Upper lobe of left lung (tissue), 6 donors: Measurements from ENCODE around the gene GSTO2. TPM values are rescaled to one million over a fixed set of nuclear protein-coding genes. Genes with fewer than 3 reads are reported as not detected.
A peak's percentile ranks its signal among the peaks of the same experiment; 100 is the strongest.

Experiments used
- ATAC-seq, 2 donors: fragments of 200-7000 bp; cut with Tn5 transposase; one replicate each; pipeline ENCODE4 v1.9.1; 2022; ENCODE audit warnings: mild to moderate bottlenecking in 2 of 2, moderate library complexity in 2 of 2; ENCODE audit not compliant: low FRiP score in 2 of 2
- DNase-seq, 2 donors: peaks; one replicate each; pipeline ENCODE4 v3.0.0-alpha.2; 2019 to 2020
- H3K27ac ChIP-seq, 4 donors: fragments of 200-600 bp; sonication (generic); one replicate each; pipeline ENCODE4 v1.5.1; 2016 to 2019
- H3K27me3 ChIP-seq, 4 donors: fragments of 200-600 bp; sonication (generic); one replicate each; pipeline ENCODE4 v1.5.1; 2017 to 2019
- H3K36me3 ChIP-seq, 4 donors: fragments of 200-600 bp; sonication (generic); one replicate each; pipeline ENCODE4 v1.5.1; 2016 to 2019
- H3K4me1 ChIP-seq, 4 donors: fragments of 200-600 bp; sonication (generic); one replicate each; pipeline ENCODE4 v1.5.1; 2018 to 2019
- H3K4me3 ChIP-seq, 4 donors: fragments of 200-600 bp; sonication (generic); one replicate each; pipeline ENCODE4 v1.5.1; 2017 to 2019; ENCODE audit warnings: mild to moderate bottlenecking in 2 of 4, moderate library complexity in 1 of 4
- H3K9me3 ChIP-seq, 4 donors: fragments of 200-600 bp; sonication (generic); one replicate each; pipeline ENCODE4 v1.5.1; 2018 to 2019
- EP300 ChIP-seq, 4 donors: sonication (generic); formaldehyde crosslinking; IDR thresholded peaks; one replicate each; pipeline ENCODE4 v1.5.1; 2017; ENCODE audit warnings: antibody characterized with exemption in 4 of 4, control low read depth in 2 of 4
- POLR2A ChIP-seq, 4 donors: fragments of 450-650 bp; IDR thresholded peaks; one replicate each; pipeline ENCODE4 v1.5.1; 2016 to 2017; ENCODE audit warnings: antibody characterized with exemption in 4 of 4, mild to moderate bottlenecking in 2 of 4
- POLR2AphosphoS5 ChIP-seq, 2 donors: sonication (generic); formaldehyde crosslinking; IDR thresholded peaks; one replicate each; pipeline ENCODE4 v1.5.1; 2017; ENCODE audit warnings: antibody characterized with exemption in 2 of 2
- whole genome bisulfite sequencing, 2 donors: methylation state at CpG; one replicate each; pipeline ENCODE4 v1.1.5; 2017 to 2018; 5-methylcytosine and 5-hydroxymethylcytosine counted together
- total RNA-seq, 6 donors: library from RNA; depleted of rRNA in 4 of 6; stranded (reverse); fragments of >200 nt in 4 of 6; gene quantifications; one replicate each; pipeline versions ENCODE4 v1.1.0 to v1.2.1, GENCODE V29; 2016 to 2021
- TF ChIP-seq, protein P1 (sequence below), 6 experiments: fragments of 450-650 bp in 4 of 6; fragments of 200-600 bp in 2 of 6; sonication (generic) in 2 of 6; IDR thresholded peaks; one replicate each; pipeline ENCODE4 v1.5.1; 2016 to 2019; ENCODE audit warnings: antibody characterized with exemption in 6 of 6
- donor health status: DM: no; HTN: no; CAD: no; lungs with moderate emphysema.
- donor health status: DM: no; HTN: yes; CAD: no; lungs with severe emphysema.

GSTO2 gene
- total RNA-seq, 6 donors from 2014 or later = 2.8 to 11.2 (median 7.8) TPM

DNA sequence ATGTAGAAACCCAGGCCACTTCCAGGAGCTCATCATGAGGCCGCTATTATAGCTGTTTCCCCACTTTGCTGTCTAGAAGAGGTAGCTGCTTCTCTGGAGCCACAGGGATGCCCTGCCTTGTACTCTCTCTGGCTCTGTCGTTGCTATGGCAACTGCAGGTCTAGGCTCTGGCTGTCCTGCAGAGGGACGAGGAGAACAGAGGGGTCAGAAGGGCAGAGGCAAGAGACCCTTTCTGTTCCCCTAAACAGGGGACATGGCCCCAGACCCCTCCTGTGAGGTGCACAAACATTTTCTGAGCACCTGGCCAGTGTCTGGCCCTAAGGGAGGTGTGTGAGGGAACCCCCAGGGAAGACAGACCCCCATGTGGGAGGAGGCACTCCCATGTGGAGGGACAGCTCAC is 37.9 kb downstream of the GSTO2 start:
- no peak overlapping the region for H3K4me3 ChIP-seq
- no peaks in the 10 kb centered on the region for H3K9me3 ChIP-seq
- H3K36me3 ChIP-seq = peaks cover 0 to 35% (median 5%) of the 10 kb centered on the region in 4 donors
- peaks cover 13 to 44% (median 28%) of the 10 kb centered on the region in 4 donors for H3K4me1 ChIP-seq
- no peak for TF ChIP-seq EP300 (IDR thresholded peaks at IDR 0.05)
- TF ChIP-seq, protein P1, sequence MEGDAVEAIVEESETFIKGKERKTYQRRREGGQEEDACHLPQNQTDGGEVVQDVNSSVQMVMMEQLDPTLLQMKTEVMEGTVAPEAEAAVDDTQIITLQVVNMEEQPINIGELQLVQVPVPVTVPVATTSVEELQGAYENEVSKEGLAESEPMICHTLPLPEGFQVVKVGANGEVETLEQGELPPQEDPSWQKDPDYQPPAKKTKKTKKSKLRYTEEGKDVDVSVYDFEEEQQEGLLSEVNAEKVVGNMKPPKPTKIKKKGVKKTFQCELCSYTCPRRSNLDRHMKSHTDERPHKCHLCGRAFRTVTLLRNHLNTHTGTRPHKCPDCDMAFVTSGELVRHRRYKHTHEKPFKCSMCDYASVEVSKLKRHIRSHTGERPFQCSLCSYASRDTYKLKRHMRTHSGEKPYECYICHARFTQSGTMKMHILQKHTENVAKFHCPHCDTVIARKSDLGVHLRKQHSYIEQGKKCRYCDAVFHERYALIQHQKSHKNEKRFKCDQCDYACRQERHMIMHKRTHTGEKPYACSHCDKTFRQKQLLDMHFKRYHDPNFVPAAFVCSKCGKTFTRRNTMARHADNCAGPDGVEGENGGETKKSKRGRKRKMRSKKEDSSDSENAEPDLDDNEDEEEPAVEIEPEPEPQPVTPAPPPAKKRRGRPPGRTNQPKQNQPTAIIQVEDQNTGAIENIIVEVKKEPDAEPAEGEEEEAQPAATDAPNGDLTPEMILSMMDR (IDR thresholded peaks at IDR 0.05) = no peak
- TF ChIP-seq POLR2A (IDR thresholded peaks at IDR 0.05) = no peak
- no peak for TF ChIP-seq POLR2AphosphoS5 (IDR thresholded peaks at IDR 0.05)
- ATAC-seq (no peak), DNase-seq (no peak)
- WGBS, 2 donors = 73 to 76% methylated on average over 3 of the region's 3 CpGs
- H3K27ac ChIP-seq = peak overlapping the region in 1 of 4 donors; percentile 5
- H3K27me3 ChIP-seq = no peaks in the 10 kb centered on the region

DNA sequence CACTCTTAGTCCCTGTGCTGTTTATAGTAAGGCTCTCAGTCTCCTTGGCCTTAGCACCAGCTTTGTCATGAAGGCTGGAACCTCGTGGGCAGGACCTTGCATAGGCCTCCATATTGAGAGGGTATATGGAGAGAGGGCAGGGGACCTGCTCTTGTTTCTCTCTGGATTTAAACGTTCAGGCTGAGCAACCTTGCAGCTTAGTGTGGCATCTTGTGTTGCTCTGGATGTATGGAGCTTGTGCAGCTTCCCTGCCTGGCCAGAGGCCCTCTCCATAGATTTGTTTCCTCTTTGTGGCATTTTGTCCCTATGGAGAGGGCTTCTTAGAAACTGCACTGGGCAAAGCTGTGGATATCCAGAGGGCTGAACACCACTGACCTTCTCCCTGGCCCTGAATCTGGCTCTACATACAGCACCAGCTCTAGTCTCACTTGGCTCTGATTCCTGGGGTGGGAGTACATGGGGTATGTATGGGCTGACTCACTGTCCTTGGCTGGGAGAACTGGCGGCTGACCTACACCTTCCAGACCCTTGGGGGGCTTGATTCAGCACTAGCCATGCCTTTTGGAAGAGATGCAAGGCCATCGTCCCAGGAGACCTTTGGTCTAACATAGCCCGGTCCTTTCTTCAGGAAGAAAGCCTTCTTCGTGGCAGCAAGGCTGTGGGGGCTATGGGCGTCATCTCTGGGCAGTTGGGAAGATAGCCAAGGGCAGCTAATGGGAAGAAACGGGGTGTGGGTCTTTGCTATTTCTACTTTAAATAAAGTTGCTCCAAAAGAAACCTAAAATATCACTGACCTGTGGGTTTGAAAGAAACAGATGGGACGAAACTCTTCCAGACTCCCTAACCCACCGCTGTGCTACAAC is 38.8 kb downstream of the GSTO2 start:
- TF ChIP-seq EP300 (IDR thresholded peaks at IDR 0.05) (no peak), POLR2A (IDR thresholded peaks at IDR 0.05) (no peak), POLR2AphosphoS5 (IDR thresholded peaks at IDR 0.05) (no peak)
- TF ChIP-seq, protein P1 (IDR thresholded peaks at IDR 0.05) = no peak
- ATAC-seq (peak in 1 of 2 donors; percentile 20), DNase-seq (no peak)
- no peak overlapping the region for H3K4me3 ChIP-seq
- 73 to 77% methylated on average over 10 of the region's 10 CpGs for WGBS, 2 donors
- peaks cover 13 to 51% (median 35%) of the 10 kb centered on the region in 4 donors for H3K4me1 ChIP-seq
- peak overlapping the region in 2 of 4 donors; percentile 5 to 67 for H3K27ac ChIP-seq
- H3K9me3 ChIP-seq = no peaks in the 10 kb centered on the region
- H3K27me3 ChIP-seq = no peaks in the 10 kb centered on the region
- H3K36me3 ChIP-seq = peaks cover 0 to 44% (median 12%) of the 10 kb centered on the region in 4 donors

DNA sequence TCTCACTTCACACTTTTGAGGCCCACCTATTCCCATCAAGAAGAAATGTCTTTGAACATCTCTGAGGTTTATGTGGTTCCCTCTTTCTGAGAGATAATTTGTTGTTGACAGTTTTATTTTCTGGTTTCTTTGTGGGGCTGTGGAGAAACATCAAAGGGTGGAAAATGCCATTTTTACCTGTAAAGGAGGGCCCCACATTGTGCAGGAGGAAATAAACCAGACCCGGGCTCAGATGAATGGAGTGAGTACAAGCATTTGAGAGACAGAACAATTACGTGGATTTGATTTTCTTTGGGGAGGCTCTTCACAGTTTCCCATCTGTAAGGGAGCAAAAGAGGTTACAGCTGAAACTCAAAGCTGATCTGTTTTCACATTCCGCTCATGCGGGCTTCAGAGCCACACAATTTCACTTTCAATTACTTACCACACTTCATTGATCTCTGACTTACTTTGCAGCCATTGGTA is 39.5 kb downstream of the GSTO2 start:
- H3K9me3 ChIP-seq = no peaks in the 10 kb centered on the region
- H3K4me1 ChIP-seq = peaks cover 13 to 54% (median 37%) of the 10 kb centered on the region in 4 donors
- WGBS, 2 donors = 68 to 76% methylated on average over 4 of the region's 4 CpGs
- no peaks in the 10 kb centered on the region for H3K27me3 ChIP-seq
- peak overlapping the region in 2 of 4 donors; percentile 5 to 67 for H3K27ac ChIP-seq
- no peak overlapping the region for H3K4me3 ChIP-seq
- ATAC-seq = no peak
- TF ChIP-seq EP300 (IDR thresholded peaks at IDR 0.05) (no peak), POLR2A (IDR thresholded peaks at IDR 0.05) (no peak), POLR2AphosphoS5 (IDR thresholded peaks at IDR 0.05) (no peak)
- TF ChIP-seq, protein P1 (IDR thresholded peaks at IDR 0.05) = no peak
- DNase-seq = no peak
- H3K36me3 ChIP-seq = peaks cover 0 to 51% (median 19%) of the 10 kb centered on the region in 4 donors

DNA sequence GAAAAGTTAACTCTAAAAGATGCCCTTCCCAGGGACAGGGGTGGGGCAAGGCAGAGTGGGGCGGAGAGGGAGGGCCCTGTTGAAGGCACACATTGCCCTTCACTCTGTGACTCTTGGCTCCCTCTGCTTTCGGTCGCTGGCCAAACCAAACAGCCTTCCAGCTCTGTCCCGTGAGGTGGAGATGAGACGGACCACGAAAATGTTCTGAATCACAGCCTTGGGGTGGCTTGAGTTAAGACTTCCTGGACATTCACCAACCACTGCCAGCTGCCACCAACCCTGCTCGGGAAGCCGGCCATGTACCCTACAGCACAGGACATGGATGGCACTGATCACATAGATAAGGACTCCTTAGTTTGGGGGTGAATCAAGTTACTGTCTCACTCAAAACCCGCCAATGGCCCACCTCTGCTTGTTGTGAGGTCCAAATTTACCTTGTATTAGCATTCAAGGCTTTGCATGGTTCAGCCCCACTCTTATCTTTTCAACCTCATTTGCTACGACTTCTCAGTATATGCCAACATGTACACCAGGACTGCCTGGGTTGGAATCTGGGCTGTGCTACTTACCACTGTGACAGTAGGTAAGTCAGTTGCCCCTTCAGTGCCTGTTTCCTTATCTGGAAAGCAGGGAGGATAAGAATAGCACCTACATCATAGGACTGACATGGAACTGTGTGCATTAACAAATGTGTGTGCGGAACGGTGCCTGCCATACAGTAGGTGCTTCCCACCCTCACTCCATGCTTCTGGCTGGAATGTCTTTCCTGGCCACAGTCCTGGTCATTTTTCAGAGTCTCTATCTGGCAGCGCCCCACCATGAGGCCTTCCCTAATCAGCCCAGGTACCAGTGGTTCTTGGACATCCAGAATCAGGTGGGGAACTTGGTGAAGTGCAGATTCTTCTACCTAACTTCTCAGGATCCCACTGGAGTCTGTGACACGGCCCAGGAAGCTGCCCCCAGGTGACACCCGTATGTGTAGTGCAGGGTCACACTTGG is 41.3 kb downstream of the GSTO2 start:
- Histone ChIP-seq H3K27ac (peak overlapping the region in 3 of 4 donors; percentile 39 to 62 (median 42)), H3K9me3 (no peaks in the 10 kb centered on the region), H3K4me1 (peaks cover 12 to 61% (median 32%) of the 10 kb centered on the region in 4 donors), H3K36me3 (peaks cover 14 to 69% (median 37%) of the 10 kb centered on the region in 4 donors), H3K27me3 (no peaks in the 10 kb centered on the region), H3K4me3 (no peak overlapping the region)
- TF ChIP-seq POLR2AphosphoS5 (IDR thresholded peaks at IDR 0.05) (peak; percentile 46 to 52), POLR2A (IDR thresholded peaks at IDR 0.05) (no peak)
- no peak for DNase-seq
- ATAC-seq = peak in 1 of 2 donors; percentile 39
- WGBS, 2 donors = 74 to 78% methylated on average over 13 to 15 of the region's 15 CpGs
